ENCODE data around the gene ZNF451.

DNA sequence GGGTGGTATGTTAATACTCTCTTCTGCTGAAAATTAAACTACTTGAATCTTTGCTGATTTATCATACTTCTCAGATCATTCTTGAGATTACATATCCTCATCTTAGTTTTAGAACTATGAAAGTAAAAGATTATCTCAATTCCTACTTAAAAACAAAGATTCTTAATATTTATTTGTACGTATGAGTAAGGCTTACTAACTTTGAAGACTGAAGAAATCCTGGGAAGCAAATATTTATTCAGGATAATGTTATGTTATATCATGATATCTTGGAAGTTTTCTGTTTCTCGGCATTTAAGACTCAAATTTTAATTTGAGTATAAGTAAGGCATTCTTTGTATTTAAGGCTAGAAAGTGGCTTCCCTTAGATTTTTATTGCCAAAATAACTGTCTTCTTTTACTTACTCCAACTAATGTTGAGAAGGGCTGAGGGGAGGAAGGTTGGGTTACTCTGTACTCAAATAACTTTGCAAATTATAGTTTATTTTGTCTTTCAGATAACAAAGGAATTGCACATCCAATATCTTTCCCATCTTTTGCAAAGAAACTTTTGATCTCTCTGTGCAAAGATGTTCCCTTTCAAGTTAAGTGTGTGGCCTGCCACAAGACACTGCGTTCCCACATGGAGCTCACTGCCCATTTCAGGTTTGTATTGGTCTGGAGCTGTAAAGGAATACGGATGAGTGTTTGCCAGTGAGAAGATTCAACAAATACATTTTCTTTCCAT lies 51.6 kb downstream of the ZNF451 start:
- TF ChIP-seq, protein P1, sequence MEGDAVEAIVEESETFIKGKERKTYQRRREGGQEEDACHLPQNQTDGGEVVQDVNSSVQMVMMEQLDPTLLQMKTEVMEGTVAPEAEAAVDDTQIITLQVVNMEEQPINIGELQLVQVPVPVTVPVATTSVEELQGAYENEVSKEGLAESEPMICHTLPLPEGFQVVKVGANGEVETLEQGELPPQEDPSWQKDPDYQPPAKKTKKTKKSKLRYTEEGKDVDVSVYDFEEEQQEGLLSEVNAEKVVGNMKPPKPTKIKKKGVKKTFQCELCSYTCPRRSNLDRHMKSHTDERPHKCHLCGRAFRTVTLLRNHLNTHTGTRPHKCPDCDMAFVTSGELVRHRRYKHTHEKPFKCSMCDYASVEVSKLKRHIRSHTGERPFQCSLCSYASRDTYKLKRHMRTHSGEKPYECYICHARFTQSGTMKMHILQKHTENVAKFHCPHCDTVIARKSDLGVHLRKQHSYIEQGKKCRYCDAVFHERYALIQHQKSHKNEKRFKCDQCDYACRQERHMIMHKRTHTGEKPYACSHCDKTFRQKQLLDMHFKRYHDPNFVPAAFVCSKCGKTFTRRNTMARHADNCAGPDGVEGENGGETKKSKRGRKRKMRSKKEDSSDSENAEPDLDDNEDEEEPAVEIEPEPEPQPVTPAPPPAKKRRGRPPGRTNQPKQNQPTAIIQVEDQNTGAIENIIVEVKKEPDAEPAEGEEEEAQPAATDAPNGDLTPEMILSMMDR (IDR thresholded peaks at IDR 0.05) = no peak
- TF ChIP-seq FOXM1 (IDR thresholded peaks at IDR 0.05; ENCODE audit: low read depth) (no peak), ELF1 (IDR thresholded peaks at IDR 0.05) (no peak), TCF12 (IDR thresholded peaks at IDR 0.05) (no peak), RCOR1 (IDR thresholded peaks at IDR 0.05; ENCODE audit: low read length) (no peak), TAF1 (IDR thresholded peaks at IDR 0.05; ENCODE audit: borderline replicate concordance, low read depth, low read length) (no peak), RAD21 (IDR thresholded peaks at IDR 0.05; ENCODE audit: low read length) (no peak), POLR2AphosphoS5 (IDR thresholded peaks at IDR 0.05; ENCODE audit: low read depth, low read length) (no peak), EP300 (IDR thresholded peaks at IDR 0.05; ENCODE audit: borderline replicate concordance in 1 of 2, low read depth in 1 of 2, low read length in 1 of 2) (no peak), YY1 (IDR thresholded peaks at IDR 0.05; ENCODE audit: low read depth) (no peak)
- TF ChIP-seq, protein P2, sequence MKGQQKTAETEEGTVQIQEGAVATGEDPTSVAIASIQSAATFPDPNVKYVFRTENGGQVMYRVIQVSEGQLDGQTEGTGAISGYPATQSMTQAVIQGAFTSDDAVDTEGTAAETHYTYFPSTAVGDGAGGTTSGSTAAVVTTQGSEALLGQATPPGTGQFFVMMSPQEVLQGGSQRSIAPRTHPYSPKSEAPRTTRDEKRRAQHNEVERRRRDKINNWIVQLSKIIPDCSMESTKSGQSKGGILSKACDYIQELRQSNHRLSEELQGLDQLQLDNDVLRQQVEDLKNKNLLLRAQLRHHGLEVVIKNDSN (IDR thresholded peaks at IDR 0.05; ENCODE audit: borderline replicate concordance, low read depth) = no peak
